ENCODE measurements around the gene CBFA2T3.
"Not testable (repeated sequence)": the region's sequence is repeated elsewhere in the genome, so short reads cannot be mapped to it uniquely, and the experiment has no call there.

Gene CBFA2T3

DNA sequence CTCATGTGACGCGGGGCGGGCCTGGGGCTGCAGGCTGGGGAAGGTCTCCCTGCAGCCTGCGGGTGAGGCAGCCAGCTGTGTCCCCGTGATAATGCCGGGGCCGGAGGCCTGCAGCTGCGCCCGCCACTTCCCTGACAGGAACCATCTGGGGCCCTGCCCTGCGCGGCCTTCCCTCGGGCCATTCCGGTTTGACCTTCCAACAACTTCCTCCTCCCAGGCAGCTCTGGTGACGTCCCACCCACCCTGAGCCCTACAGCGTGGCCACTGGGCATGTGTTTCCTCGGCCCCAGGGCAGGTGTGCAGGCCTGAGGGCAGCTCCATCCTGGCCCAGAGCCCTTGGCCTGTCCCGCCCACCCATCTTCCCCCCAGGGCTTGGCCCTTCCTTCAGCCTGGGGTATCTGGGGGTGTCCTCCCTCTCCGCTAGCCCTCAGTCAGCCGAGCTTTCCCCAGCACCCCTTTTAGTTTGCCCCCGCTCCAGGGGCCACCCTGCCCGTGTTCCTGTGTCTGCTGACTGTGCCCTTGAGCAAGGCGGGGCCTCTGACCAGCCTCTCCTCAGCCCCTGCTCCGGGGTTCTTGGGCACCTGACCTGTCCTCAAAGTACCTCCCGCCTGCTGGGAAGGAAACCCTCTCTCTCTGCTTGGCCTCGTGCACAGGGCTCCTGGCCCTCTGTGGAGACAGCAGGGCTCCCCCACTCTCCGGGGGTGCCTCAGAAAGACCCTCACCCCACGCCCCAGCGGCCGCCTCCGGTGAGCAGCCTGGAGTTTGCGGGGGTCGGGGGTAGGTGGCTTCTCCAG lies at the start of gene CBFA2T3:
Gene CBFA2T3 (minus strand): TSS at position 190 of the 794 bp plus-strand sequence. CDS start 400 bp downstream, outside the sequence.
- DNase-seq: no peak

- no peak for DNase-seq
Measured at GRCh38 chr16:89026121-89026612, 49.2 kb upstream of the CBFA2T3 start.

- DNase-seq: no peak
Measured at GRCh38 chr16:89025636-89026035, 48.6 kb upstream of the CBFA2T3 start.

- DNase-seq: no peak
Measured at GRCh38 chr16:89024546-89025060, 47.6 kb upstream of the CBFA2T3 start.

DNA sequence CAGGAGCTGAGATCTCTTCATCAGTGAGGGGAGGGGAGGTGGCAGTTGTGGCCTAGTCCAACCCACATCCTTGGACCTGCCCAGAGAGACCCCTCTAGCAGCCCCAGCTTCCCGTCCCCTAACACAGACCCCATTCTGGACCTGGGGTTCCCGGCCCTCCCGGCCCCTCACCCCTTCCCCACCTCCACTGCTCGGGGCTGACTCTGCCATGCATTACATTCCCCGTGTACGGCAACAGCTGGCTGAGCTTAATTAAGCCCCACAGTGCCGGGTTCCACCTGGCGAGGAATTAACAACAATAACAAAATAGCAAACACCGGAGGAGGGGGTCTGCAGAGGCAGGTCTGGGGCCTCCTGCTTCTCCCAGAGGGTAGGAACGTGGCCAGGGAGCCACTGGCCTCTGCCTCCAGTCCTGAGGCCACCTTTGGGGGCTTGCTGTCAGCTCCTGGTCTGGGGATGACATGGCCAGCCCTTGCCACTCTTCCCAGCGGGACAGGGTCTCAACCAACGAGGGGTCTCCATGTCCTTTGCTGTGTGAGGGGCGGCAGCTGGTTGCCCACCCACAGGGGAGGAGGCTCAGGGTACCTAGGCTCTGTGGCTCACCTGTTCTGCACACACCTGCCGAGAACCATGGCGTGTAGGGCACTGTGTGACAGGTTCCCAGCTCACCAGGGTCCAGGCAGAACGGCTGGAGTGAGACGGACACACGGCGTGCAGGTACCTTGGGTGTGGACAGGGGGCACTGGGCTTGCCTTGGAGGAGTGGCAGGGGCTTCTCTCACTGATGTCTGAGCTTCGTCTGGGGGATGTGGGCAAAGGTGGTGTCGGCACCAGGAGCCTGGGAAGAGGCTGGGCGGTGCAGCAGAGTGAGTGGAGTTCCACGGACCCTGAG lies 46.9 kb upstream of the CBFA2T3 start:
- DNase-seq: no peak

DNA sequence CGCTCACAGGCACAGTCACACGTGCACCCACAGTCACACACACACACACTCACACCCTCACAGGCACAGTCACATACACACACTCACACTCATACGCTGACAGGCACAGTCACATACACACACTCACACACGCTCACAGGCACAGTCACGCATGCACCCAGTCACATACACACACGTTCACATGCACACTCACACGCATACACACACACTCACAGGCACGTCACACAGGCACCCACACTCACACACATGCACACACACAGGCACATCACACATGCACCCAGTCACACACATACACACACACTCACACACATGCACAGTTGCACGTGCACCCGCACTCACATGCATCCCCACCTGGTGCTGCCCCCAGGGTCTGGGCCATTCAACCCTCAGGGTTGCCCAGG lies 46.1 kb upstream of the CBFA2T3 start:
- DNase-seq: no peak

GRCh38 chr16:89022051-89022836 lies 45.2 kb upstream of the CBFA2T3 start:
- no peak for DNase-seq

- DNase-seq: no peak
Measured at GRCh38 chr16:89020925-89021595, 44.1 kb upstream of the CBFA2T3 start.

DNA sequence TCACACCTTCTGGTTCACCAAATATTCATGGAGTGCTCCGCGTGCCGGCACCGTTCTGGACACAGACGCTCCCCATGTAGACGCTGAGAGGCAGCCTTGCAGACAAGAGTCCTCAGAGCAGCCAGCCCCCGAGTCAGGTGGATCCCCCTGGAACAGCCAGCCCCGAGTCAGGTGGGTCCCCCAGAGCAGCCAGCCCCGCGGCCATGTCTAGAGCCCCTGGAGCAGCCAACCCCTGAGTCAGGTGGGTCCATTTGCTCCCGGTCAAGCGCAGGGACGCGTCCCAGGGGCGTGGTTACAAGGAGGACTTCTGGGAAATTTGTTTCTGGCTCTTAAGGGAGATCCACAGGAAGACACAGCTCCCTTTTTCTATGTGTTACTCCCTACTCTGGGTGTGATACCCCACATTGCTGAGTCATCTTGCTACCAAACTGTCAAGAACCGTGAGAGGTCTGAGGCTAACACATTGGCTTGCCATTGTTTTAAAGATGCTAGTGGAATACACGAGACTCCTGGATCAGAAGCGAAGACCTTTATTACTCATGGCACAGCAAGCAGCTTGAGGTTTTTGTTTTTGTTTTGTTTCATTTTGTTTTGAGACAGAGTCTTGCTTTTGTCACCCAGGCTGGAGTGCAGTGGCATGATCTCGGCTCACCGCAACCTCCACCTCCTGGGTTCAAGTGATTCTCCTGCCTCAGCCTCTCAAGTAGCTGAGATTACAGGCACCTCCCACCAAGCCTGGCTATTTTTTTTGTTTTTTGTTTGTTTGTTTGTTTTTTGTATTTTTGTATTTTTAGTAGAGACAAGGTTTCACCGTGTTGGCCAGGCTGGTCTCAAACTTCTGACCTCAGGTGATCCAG lies 43.3 kb upstream of the CBFA2T3 start:
- no peak for DNase-seq

DNA sequence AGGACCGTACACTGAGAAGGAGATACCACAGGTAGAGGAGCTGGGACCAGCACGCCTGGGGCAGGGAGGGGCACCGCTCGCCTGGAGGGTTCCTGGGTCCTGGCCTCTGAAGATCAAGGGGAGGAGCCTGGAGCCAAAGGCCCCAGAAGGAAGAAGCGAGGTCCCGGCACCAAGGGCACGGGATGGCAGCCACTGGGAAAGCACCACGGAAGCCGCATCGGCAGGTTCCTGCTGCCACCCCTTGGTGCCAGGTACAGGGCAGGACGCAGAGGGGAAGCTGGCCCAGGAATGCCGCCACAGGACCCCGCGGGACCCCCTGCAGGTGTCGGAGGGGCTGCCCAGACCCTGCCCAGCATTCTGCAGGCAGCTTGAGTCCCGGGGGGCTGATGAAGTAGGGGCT lies 42.5 kb upstream of the CBFA2T3 start:
- DNase-seq: no peak

GRCh38 chr16:89018282-89019158 lies 41.5 kb upstream of the CBFA2T3 start:
- DNase-seq: no peak

DNA sequence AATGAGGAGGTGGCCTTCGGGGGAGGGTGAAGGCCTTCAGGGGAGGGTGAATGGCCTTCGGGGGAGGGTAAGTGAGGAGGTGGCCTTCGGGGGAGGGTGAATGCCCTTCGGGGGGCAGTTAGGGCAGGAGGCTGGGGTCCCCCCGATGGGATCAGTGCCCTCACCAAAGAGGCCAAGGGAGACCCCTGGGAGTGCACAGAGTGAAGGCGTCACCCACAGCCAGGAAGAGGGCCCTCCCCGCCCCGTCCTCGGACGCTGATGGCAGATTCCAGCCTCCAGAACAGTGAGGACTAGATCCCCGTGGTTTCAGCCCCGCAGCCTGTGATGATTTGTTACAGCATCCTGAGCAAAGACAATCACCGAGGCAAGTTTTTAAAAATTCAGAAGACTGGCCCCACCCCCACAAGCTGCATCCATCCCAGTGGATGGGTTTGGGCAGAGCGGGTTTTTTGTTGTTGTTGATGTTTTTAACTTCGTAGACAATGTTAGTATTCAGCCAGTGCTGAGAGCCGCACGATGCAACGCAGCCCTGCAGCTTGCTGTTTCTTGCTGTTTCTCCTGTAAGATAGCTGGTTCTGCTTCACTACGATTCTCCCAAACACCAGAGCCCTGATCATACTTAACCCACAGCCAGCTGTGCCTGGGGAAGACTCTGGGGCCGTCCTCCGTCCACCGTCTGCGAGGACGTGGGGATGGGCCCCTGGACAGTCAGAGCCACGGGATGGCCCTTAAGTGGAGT lies 40.7 kb upstream of the CBFA2T3 start:
- no peak for DNase-seq

GRCh38 chr16:89016561-89016960 lies 39.6 kb upstream of the CBFA2T3 start:
- DNase-seq: not testable (repeated sequence)

GRCh38 chr16:89015271-89015859 lies 38.4 kb upstream of the CBFA2T3 start:
- DNase-seq: no peak

DNA sequence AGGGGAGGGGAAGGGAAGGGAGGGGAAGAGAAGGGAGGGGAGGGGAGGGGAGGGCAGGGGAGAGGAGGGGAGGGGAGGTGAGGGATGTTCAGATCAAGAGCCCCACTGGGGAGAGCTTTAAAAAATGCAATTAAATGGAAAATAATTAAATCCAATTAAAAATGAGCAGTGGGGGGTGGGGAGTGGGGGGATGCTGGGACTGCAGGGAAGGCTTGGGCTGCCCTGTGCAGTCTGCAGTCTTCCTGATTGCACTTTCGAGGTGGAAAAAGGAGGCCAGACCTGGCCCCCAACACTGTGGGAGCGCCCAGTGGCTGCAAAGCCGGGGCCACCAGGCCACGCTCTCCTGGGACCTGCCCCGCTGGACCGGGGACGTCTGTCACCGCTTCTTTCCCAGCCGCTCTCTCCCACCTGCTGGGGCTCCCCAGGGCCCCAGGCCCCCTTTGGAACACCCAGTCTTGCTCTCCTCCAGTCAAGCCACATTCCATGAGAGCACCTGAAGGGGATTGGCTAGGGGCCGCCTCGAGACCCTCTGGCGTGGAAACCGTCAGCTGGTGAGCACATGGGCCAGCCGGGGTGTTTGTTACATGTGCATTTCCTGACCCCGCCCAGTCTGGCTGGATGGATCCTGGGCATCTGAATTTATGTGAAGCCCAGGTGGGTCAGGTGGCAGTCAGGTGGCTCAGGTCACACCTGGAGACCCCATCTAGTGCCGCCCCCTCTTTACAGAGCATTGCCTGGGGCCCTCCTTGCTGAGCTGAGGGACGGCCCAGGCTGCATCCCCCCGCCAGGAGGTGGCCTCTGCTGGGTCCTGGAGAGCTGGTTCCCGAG lies 37.6 kb upstream of the CBFA2T3 start:
- DNase-seq: no peak

- DNase-seq: no peak
Measured at GRCh38 chr16:89013692-89014402, 36.8 kb upstream of the CBFA2T3 start.

- DNase-seq: no peak
Measured at GRCh38 chr16:89013111-89013510, 36.1 kb upstream of the CBFA2T3 start.
